ENCODE results near the gene AHNAK2.
"Not testable (repeated sequence)": the region's sequence is repeated elsewhere in the genome, so short reads cannot be mapped to it uniquely, and the experiment has no call there.

AHNAK2 gene

GRCh38 chr14:104895207-104895785 is 82.9 kb downstream of the AHNAK2 start:
- DNase-seq, result no peak

- DNase-seq, result no peak
These were observed 83.6 kb downstream of the AHNAK2 start for GRCh38 chr14:104894331-104895206.

- no peak for DNase-seq
These were observed 84.6 kb downstream of the AHNAK2 start for GRCh38 chr14:104893435-104894207.

GRCh38 chr14:104892531-104893434 is 85.4 kb downstream of the AHNAK2 start:
- no peak for DNase-seq

- DNase-seq, result no peak
These were observed 86.3 kb downstream of the AHNAK2 start for GRCh38 chr14:104891664-104892530.

- DNase-seq, result no peak
These were observed 87.0 kb downstream of the AHNAK2 start for GRCh38 chr14:104891121-104891551.

GRCh38 chr14:104890292-104890691 is 87.9 kb downstream of the AHNAK2 start:
- not testable (repeated sequence) for DNase-seq

- DNase-seq, result no peak
These were observed 88.8 kb downstream of the AHNAK2 start for GRCh38 chr14:104889375-104889757.

- no peak for DNase-seq
These were observed 89.4 kb downstream of the AHNAK2 start for GRCh38 chr14:104888489-104889374.

- DNase-seq, result no peak
These were observed 90.3 kb downstream of the AHNAK2 start for GRCh38 chr14:104887623-104888488.
